GM12891 (cell line): ENCODE data around the gene PTGER1.

Experiments
- PAX5 ChIP-seq: IDR thresholded peaks from 2 replicates; pipeline ENCODE4 v1.6.1; 2011; ENCODE audit warnings: low read length, moderate library complexity, mild to moderate bottlenecking; ENCODE audit not compliant: insufficient read depth, severe bottlenecking
- POLR2A ChIP-seq: IDR thresholded peaks from 2 replicates; pipeline ENCODE4 v1.6.1; 2011; ENCODE audit warnings: low read depth, low read length, control low read depth
- POLR2AphosphoS5 ChIP-seq: IDR thresholded peaks from 2 replicates; pipeline ENCODE4 v1.6.1; 2011; ENCODE audit warnings: low read depth, low read length, control low read depth
- TAF1 ChIP-seq: IDR thresholded peaks from 2 replicates; pipeline ENCODE4 v1.6.1; 2011; ENCODE audit warnings: low read depth, low read length, control low read depth

DNA sequence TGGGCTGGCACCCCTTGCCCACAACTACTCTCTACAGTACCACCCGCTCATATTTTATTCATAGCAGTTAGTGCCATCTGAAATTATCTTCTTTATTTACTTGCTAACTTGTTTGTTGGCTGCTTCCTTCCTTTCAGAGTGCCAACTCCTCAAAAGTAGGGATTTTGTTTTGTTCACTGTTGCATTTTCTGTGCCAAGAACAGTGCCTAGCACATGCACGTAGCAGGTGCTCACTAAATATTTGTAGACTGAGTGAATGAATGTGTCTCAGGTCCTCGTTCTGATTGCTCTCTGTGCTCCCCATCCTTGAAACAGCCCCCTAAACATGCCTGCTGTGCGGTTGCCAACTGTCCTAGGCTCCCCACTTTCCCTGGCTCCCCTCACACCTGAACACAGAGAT is 19.3 kb upstream of the PTGER1 start:
- TF ChIP-seq POLR2AphosphoS5, result no peak
- no peak for TF ChIP-seq POLR2A
- TF ChIP-seq TAF1, result no peak
- no peak for TF ChIP-seq PAX5
